Gastrocnemius medialis (tissue), 4 donors: ENCODE results near the gene WDFY3.

Experiments used
- POLR2A ChIP-seq, 2 donors: fragments of 450-650 bp; IDR thresholded peaks; one replicate each; pipeline ENCODE4 v1.6.1; 2017; ENCODE audit warnings: antibody characterized with exemption in 2 of 2, mild to moderate bottlenecking in 2 of 2, moderate library complexity in 2 of 2
- TF ChIP-seq, protein P1 (sequence below), 5 experiments: fragments of 450-650 bp in 3 of 5; fragments of 200-600 bp in 2 of 5; sonication (generic) in 2 of 5; IDR thresholded peaks in 4 of 5; conservative IDR thresholded peaks in 1 of 5; 1 replicate in 4 of 5; 2 replicates in 1 of 5; pipeline ENCODE4 v1.5.1; 2016 to 2019; ENCODE audit warnings: antibody characterized with exemption in 5 of 5, mild to moderate bottlenecking in 3 of 5, moderate library complexity in 3 of 5

DNA sequence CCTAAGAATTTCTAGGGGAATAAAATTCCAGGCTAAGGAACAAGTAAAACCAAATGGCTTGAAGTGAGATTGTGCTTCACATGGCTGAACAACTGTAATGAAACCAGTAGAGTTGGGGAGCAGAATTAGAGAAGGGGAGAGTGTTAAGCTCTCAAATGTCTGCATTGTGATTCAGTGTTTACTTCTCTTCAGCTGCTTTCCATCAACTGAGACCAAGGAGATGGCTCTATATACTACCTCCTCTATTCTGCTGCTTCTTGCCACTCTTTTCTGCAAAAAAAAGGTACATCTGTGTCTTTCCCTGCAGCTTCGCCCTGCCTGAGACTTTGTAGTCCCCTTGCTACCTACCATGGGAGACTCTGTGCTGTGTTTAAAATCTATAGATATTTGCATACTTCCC lies 73.5 kb downstream of the WDFY3 start:
- TF ChIP-seq, protein P1, sequence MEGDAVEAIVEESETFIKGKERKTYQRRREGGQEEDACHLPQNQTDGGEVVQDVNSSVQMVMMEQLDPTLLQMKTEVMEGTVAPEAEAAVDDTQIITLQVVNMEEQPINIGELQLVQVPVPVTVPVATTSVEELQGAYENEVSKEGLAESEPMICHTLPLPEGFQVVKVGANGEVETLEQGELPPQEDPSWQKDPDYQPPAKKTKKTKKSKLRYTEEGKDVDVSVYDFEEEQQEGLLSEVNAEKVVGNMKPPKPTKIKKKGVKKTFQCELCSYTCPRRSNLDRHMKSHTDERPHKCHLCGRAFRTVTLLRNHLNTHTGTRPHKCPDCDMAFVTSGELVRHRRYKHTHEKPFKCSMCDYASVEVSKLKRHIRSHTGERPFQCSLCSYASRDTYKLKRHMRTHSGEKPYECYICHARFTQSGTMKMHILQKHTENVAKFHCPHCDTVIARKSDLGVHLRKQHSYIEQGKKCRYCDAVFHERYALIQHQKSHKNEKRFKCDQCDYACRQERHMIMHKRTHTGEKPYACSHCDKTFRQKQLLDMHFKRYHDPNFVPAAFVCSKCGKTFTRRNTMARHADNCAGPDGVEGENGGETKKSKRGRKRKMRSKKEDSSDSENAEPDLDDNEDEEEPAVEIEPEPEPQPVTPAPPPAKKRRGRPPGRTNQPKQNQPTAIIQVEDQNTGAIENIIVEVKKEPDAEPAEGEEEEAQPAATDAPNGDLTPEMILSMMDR (IDR thresholded peaks at IDR 0.05 in 4 of 5, conservative IDR thresholded peaks at IDR 0.05 in 1 of 5): no peak
- TF ChIP-seq POLR2A (IDR thresholded peaks at IDR 0.05): no peak
